Kidney (tissue), 14 donors: ENCODE data around the gene ZNF750. TPM values are rescaled to one million over a fixed set of nuclear protein-coding genes. Genes with fewer than 3 reads are reported as not detected.

ENCODE experiments used
- DNase-seq, 5 donors: peaks; one replicate each; pipeline ENCODE4 v3.0.0-alpha.2; 2013 to 2020
- FAIRE-seq: peaks from 2 replicates; lab custom pipeline; 2012; peaks lifted over from hg19 to GRCh38; lab: Jason Lieb, UNC
- H3K27ac ChIP-seq, 2 donors: one replicate each; pipeline ENCODE4 v1.7.0; 2013; ENCODE audit warnings: low read depth in 2 of 2, low read length in 2 of 2, inconsistent platforms in 1 of 2
- H3K27me3 ChIP-seq: one replicate; pipeline ENCODE4 v1.7.1; 2013; ENCODE audit warnings: low read length, inconsistent platforms; ENCODE audit not compliant: control insufficient read depth, insufficient read depth
- H3K36me3 ChIP-seq, 3 donors: one replicate each; pipeline versions ENCODE4 v1.7.0 to v1.7.1; 2013; ENCODE audit warnings: low read length in 3 of 3, control low read depth in 1 of 3, inconsistent platforms in 1 of 3; ENCODE audit not compliant: insufficient read depth in 3 of 3, control insufficient read depth in 2 of 3
- H3K4me1 ChIP-seq, 3 donors: one replicate each; pipeline versions ENCODE4 v1.7.0 to v1.7.1; 2013; ENCODE audit warnings: low read length in 3 of 3, inconsistent platforms in 1 of 3, low read depth in 1 of 3; ENCODE audit not compliant: control insufficient read depth in 2 of 3, insufficient read depth in 2 of 3
- H3K4me3 ChIP-seq, 3 donors: one replicate each; pipeline versions ENCODE4 v1.7.0 to v1.8.1; 2013; ENCODE audit warnings: low read length in 3 of 3, control low read depth in 1 of 3, inconsistent platforms in 1 of 3
- H3K9ac ChIP-seq, 3 donors: one replicate each; pipeline versions ENCODE4 v1.7.0 to v1.7.1; 2013; ENCODE audit warnings: low read length in 3 of 3, control low read depth in 1 of 3, inconsistent platforms in 1 of 3
- H3K9me3 ChIP-seq, 3 donors: one replicate each; pipeline versions ENCODE4 v1.7.0 to v1.7.1; 2013; ENCODE audit warnings: low read length in 3 of 3, control low read depth in 1 of 3, inconsistent platforms in 1 of 3; ENCODE audit not compliant: control insufficient read depth in 2 of 3, insufficient read depth in 1 of 3
- CTCF ChIP-seq: IDR thresholded peaks from 3 replicates; pipeline ENCODE4 v1.5.1; 2012; ENCODE audit warnings: mild to moderate bottlenecking, moderate library complexity, borderline replicate concordance; ENCODE audit not compliant: insufficient read depth; ENCODE audit errors: extremely low read depth
- intact Hi-C: fragments of 100-400 bp; cut with DNase I; formaldehyde crosslinking; loops from one replicate; pipeline ENCODE4 v1.11.1; 2022
- polyA plus RNA-seq: library from polyadenylated mRNA; stranded (reverse); fragments of 350-450 nt; fragmentation: Illumina TruSeq; extraction: RNeasy Lipid Tissue Mini Kit (QIAGEN cat#74804); gene quantifications from one replicate; pipeline ENCODE4 v1.2.3, GENCODE V29; 2014; ENCODE audit warnings: low read depth, low replicate concordance; ENCODE audit not compliant: insufficient read depth
- total RNA-seq: library from RNA; stranded (reverse); fragmentation: NEBNext Ultra II Directional; extraction: Animal tissue kit (Norgen Biotek cat#: 25700); gene quantifications from one replicate; pipeline ENCODE4 v1.2.1, GENCODE V29; 2021
- donor health status: control.
- donor health status: control.
- donor health status: control.
- donor health status: control.
- donor health status: control.
- donor health status: DM: yes; HTN: yes; CAD: no.
- donor health status: Normal renal cell carcinoma (clear cell type).

The ZNF750 gene
- total and polyA plus RNA-seq, 2 donors from 2014 or later = 0.25 to 0.30 TPM

- Histone ChIP-seq H3K9me3 (no peaks in the 10 kb centered on the region), H3K9ac (peak overlapping the region in 1 of 3 donors; percentile 55), H3K27me3 (no peaks in the 10 kb centered on the region), H3K36me3 (no peaks in the 10 kb centered on the region), H3K27ac (peak overlapping the region; percentile 79 to 91), H3K4me3 (no peak overlapping the region), H3K4me1 (peaks cover 3 to 25% (median 20%) of the 10 kb centered on the region in 3 donors)
- DNase-seq = peak in 4 of 5 donors; percentile 45 to 76 (median 64)
- no peak for TF ChIP-seq CTCF
- FAIRE-seq = no peak
- intact Hi-C loops = no loop called here
These were observed 18.7 kb upstream of the ZNF750 start for GRCh38 chr17:82858376-82859126.

DNA sequence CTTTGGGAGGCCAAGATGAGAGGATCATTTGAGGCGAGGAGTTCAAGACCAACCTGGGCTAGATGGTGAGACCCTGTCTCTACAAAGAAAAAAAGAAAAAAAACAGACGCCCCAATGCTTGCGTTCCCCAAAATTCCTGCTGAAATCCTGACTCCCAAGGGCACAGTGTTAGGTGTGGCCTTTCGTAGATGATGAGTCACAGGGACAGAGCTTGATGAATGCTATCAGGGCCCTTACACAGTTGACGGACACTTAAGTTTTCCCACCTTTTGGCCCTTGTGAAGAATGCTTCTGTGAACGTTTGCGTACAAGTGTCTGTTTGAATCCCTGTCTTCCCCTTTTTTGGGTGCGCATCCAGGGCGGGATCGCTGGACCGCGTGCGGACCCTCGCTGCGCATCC is 16.5 kb upstream of the ZNF750 start:
- peaks cover 3 to 22% (median 20%) of the 10 kb centered on the region in 3 donors for H3K4me1 ChIP-seq
- no peak for TF ChIP-seq CTCF
- H3K9ac ChIP-seq = no peak overlapping the region
- no peaks in the 10 kb centered on the region for H3K9me3 ChIP-seq
- H3K27me3 ChIP-seq = no peaks in the 10 kb centered on the region
- H3K36me3 ChIP-seq = no peaks in the 10 kb centered on the region
- H3K4me3 ChIP-seq = no peak overlapping the region
- H3K27ac ChIP-seq = no peak overlapping the region
- intact Hi-C loops = no loop called here
- no peak for FAIRE-seq
- DNase-seq = no peak

GRCh38 chr17:82854226-82854625 is 14.4 kb upstream of the ZNF750 start:
- DNase-seq = peak in 1 of 5 donors; percentile 39
- no peak overlapping the region for H3K9ac ChIP-seq
- no peaks in the 10 kb centered on the region for H3K9me3 ChIP-seq
- intact Hi-C loops = no loop called here
- peaks cover 0 to 6% (median 5%) of the 10 kb centered on the region in 3 donors for H3K4me1 ChIP-seq
- H3K27me3 ChIP-seq = no peaks in the 10 kb centered on the region
- no peak overlapping the region for H3K4me3 ChIP-seq
- no peak for FAIRE-seq
- H3K27ac ChIP-seq = no peak overlapping the region
- TF ChIP-seq CTCF = no peak
- no peaks in the 10 kb centered on the region for H3K36me3 ChIP-seq
